Lung (tissue), 16 donors: Measurements from ENCODE around the gene ADCY10. TPM values are rescaled to one million over a fixed set of nuclear protein-coding genes. Genes with fewer than 3 reads are reported as not detected.

Source experiments
- ATAC-seq: fragments of 200-7000 bp; cut with Tn5 transposase; one replicate; pipeline ENCODE4 v1.9.1; 2020; ENCODE audit warnings: moderate number of reproducible peaks; ENCODE audit not compliant: insufficient read depth, low FRiP score
- DNase-seq, 3 donors: peaks; one replicate each; pipeline ENCODE4 v3.0.0-alpha.2; 2013 to 2017
- H3K27ac ChIP-seq, 2 donors: one replicate each; pipeline ENCODE4 v1.5.1; 2013; ENCODE audit warnings: mild to moderate bottlenecking in 2 of 2, moderate library complexity in 2 of 2, control low read depth in 1 of 2, inconsistent platforms in 1 of 2, low read depth in 1 of 2, low read length in 1 of 2
- H3K27me3 ChIP-seq, 3 donors: one replicate each; pipeline ENCODE4 v1.5.1; 2013; ENCODE audit warnings: low read length in 2 of 3; ENCODE audit not compliant: control insufficient read depth in 3 of 3, insufficient read depth in 3 of 3
- H3K36me3 ChIP-seq, 4 donors: one replicate each; pipeline ENCODE4 v1.5.1; 2013; ENCODE audit warnings: low read length in 4 of 4, mild to moderate bottlenecking in 1 of 4, moderate library complexity in 1 of 4; ENCODE audit not compliant: control insufficient read depth in 4 of 4, insufficient read depth in 4 of 4
- H3K4me1 ChIP-seq, 5 donors: one replicate each; pipeline ENCODE4 v1.5.1; 2013; ENCODE audit warnings: low read length in 5 of 5, mild to moderate bottlenecking in 2 of 5, moderate library complexity in 1 of 5; ENCODE audit not compliant: control insufficient read depth in 5 of 5, insufficient read depth in 5 of 5
- H3K4me3 ChIP-seq: one replicate; pipeline ENCODE4 v1.5.1; 2013; ENCODE audit warnings: mild to moderate bottlenecking, control low read depth, moderate library complexity
- H3K9ac ChIP-seq, 2 donors: one replicate each; pipeline ENCODE4 v1.5.1; 2013; ENCODE audit warnings: low read length in 2 of 2, control low read depth in 1 of 2; ENCODE audit not compliant: insufficient read depth in 1 of 2
- H3K9me3 ChIP-seq, 4 donors: one replicate each; pipeline ENCODE4 v1.5.1; 2013; ENCODE audit warnings: low read length in 3 of 4, mild to moderate bottlenecking in 1 of 4, moderate library complexity in 1 of 4; ENCODE audit not compliant: control insufficient read depth in 4 of 4, insufficient read depth in 3 of 4
- CTCF ChIP-seq: IDR thresholded peaks from 2 replicates; pipeline ENCODE4 v1.5.1; 2012; ENCODE audit warnings: mild to moderate bottlenecking; ENCODE audit errors: control extremely low read depth, extremely low read depth
- WGBS, 2 donors: extraction: QIAGEN DNeasy Blood & Tissue Kit; methylation state at CpG; one replicate each; pipeline ENCODE4 v1.1.7; 2013; 5-methylcytosine and 5-hydroxymethylcytosine counted together
- long read RNA-seq, 5 donors: transcript quantifications; one replicate each; lab custom pipeline, GENCODE V29; 2026
- polyA plus RNA-seq, 2 donors: library from polyadenylated mRNA; stranded (reverse); fragments of 200-250 nt; gene quantifications; one replicate each; pipeline ENCODE4 v1.2.1, GENCODE V29; 2013
- total RNA-seq, 2 donors: library from RNA; depleted of rRNA in 1 of 2; stranded (reverse); fragments of >200 nt in 1 of 2; gene quantifications; one replicate each; pipeline ENCODE4 v1.2.1, GENCODE V29; 2014 to 2021
- donor health status: control.
- donor health status: control.
- donor health status: Bipolar disorder and iron deficiency.
- donor health status: healthy.
- donor health status: DM: yes; HTN: yes; CAD: no.

ADCY10 gene, protein sequence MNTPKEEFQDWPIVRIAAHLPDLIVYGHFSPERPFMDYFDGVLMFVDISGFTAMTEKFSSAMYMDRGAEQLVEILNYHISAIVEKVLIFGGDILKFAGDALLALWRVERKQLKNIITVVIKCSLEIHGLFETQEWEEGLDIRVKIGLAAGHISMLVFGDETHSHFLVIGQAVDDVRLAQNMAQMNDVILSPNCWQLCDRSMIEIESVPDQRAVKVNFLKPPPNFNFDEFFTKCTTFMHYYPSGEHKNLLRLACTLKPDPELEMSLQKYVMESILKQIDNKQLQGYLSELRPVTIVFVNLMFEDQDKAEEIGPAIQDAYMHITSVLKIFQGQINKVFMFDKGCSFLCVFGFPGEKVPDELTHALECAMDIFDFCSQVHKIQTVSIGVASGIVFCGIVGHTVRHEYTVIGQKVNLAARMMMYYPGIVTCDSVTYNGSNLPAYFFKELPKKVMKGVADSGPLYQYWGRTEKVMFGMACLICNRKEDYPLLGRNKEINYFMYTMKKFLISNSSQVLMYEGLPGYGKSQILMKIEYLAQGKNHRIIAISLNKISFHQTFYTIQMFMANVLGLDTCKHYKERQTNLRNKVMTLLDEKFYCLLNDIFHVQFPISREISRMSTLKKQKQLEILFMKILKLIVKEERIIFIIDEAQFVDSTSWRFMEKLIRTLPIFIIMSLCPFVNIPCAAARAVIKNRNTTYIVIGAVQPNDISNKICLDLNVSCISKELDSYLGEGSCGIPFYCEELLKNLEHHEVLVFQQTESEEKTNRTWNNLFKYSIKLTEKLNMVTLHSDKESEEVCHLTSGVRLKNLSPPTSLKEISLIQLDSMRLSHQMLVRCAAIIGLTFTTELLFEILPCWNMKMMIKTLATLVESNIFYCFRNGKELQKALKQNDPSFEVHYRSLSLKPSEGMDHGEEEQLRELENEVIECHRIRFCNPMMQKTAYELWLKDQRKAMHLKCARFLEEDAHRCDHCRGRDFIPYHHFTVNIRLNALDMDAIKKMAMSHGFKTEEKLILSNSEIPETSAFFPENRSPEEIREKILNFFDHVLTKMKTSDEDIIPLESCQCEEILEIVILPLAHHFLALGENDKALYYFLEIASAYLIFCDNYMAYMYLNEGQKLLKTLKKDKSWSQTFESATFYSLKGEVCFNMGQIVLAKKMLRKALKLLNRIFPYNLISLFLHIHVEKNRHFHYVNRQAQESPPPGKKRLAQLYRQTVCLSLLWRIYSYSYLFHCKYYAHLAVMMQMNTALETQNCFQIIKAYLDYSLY (N-terminal part only)
- total RNA-seq (under 1 TPM in 1 of 2 donors, not detected in 1; 0.09 TPM), polyA plus RNA-seq (under 1 TPM; 0.06 to 0.10 TPM)
- long read RNA-seq, donor 1 = 0 reads
- long read RNA-seq, donor 2 = 0 reads
- long read RNA-seq, donor 3 = 0 reads
- long read RNA-seq, donor 4 = 0 reads
- long read RNA-seq, donor 5 = 0 reads

- no peak for TF ChIP-seq CTCF
- Histone ChIP-seq H3K27ac (no peak within 1 kb of the TSS), H3K36me3 (peaks cover 2 to 11% (median 5%) of the 10 kb centered on the region in 4 donors), H3K4me1 (peaks cover 0 to 5% (median 0%) of the 10 kb centered on the region in 5 donors), H3K27me3 (no peaks in the 10 kb centered on the region), H3K9me3 (no peaks in the 10 kb centered on the region), H3K4me3 (no peak within 1 kb of the TSS), H3K9ac (no peak within 1 kb of the TSS)
- ATAC-seq = no peak
- WGBS, 2 donors = 91 to 95% methylated on average over 9 of the region's 9 CpGs
- DNase-seq = no peak
Measured at GRCh38 chr1:167913895-167914496, at the start of gene ADCY10. TSS of gene ADCY10 (minus strand) at chr1:167914134. CDS start at chr1:167905140, 8,994 bp downstream.

DNA sequence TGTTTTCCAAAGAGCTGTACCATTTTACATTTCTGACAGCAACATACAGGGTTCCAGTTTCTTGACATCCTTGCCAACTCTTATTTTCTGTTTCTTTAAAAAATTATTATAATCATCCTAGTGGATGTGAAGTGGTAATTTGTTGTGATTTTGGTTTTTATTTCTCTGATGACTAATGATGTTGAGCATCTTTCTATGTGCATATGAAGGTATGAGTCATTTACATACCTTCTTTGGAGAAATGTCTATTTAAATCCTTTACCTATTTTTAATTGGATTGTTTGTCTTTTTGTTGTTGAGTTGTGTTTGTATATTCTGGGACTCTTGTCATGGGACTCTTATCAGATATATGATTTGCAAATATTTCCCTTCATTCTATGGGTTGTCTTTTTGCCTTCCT lies 43.8 kb upstream of the ADCY10 start:
- Histone ChIP-seq H3K4me1 (peaks cover 0 to 5% (median 0%) of the 10 kb centered on the region in 5 donors), H3K4me3 (no peak overlapping the region), H3K9me3 (no peaks in the 10 kb centered on the region), H3K36me3 (peaks cover 7 to 16% (median 9%) of the 10 kb centered on the region in 4 donors), H3K27me3 (no peaks in the 10 kb centered on the region), H3K27ac (no peak overlapping the region), H3K9ac (no peak overlapping the region)
- DNase-seq = no peak
- no peak for ATAC-seq
- TF ChIP-seq CTCF = no peak

DNA sequence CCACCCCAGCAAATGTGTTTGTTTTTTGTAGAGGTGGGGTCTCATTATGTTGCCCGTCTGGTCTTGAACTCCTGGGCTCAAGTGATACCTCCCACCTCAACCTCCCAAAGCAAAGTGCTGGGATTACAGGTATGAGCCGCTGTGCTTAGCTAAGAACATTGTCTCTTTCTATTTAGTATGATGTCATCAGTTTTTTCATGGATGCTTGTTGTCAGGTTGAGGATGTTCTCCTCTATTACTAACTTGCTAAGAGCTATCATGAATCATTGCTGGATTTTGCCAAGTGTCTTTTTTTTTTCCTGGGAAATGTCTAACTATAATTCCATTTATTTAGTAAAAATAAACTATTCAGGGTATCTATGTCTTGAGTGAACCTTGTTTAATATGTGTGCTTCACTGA lies 42.0 kb upstream of the ADCY10 start:
- no peak for DNase-seq
- H3K9me3 ChIP-seq = no peaks in the 10 kb centered on the region
- no peaks in the 10 kb centered on the region for H3K27me3 ChIP-seq
- no peak overlapping the region for H3K27ac ChIP-seq
- ATAC-seq = no peak
- 97 to 100% methylated on average over 2 of the region's 2 CpGs for WGBS, 2 donors
- H3K36me3 ChIP-seq = peaks cover 7 to 16% (median 11%) of the 10 kb centered on the region in 4 donors
- no peak for TF ChIP-seq CTCF
- no peak overlapping the region for H3K9ac ChIP-seq
- peaks cover 0 to 5% (median 0%) of the 10 kb centered on the region in 5 donors for H3K4me1 ChIP-seq
- H3K4me3 ChIP-seq = no peak overlapping the region
